HL-60 (cell line): ENCODE results near the gene FMO3.

Experiments used
- DNase-seq, 2 experiments: peaks; one replicate each; pipeline ENCODE4 v3.0.0-alpha.2; 2010 to 2020; ENCODE audit warnings: low read depth in 1 of 2, low spot score in 1 of 2
- H3K27ac ChIP-seq: fragments of 250-450 bp; sonication (Bioruptor Pico); replicated peaks from 2 replicates; pipeline ENCODE4 v1.5.1; 2020; ENCODE audit warnings: mild to moderate bottlenecking, moderate library complexity
- H3K27me3 ChIP-seq: fragments of 250-450 bp; sonication (Bioruptor Pico); 2 replicates; pipeline ENCODE4 v1.5.1; 2021; ENCODE audit warnings: mild to moderate bottlenecking, moderate library complexity; ENCODE audit not compliant: insufficient read depth, poor library complexity, severe bottlenecking
- H3K4me3 ChIP-seq: replicated peaks from 2 replicates; pipeline ENCODE4 v1.5.1; 2011; ENCODE audit warnings: mild to moderate bottlenecking, control low read depth, low read length; ENCODE audit not compliant: insufficient read depth
- CTCF ChIP-seq: IDR thresholded peaks from one replicate; pipeline ENCODE4 v1.5.1; 2011; ENCODE audit warnings: low read length, control low read depth, inconsistent platforms; ENCODE audit not compliant: insufficient read depth
- GABPA ChIP-seq: IDR thresholded peaks from 2 replicates; pipeline ENCODE4 v1.6.1; 2012; ENCODE audit warnings: low read depth
- POLR2AphosphoS5 ChIP-seq: IDR thresholded peaks from 2 replicates; pipeline ENCODE4 v1.6.1; 2012; ENCODE audit warnings: low read depth
- REST ChIP-seq: IDR thresholded peaks from 2 replicates; pipeline ENCODE4 v1.6.1; 2012; ENCODE audit warnings: low read depth; ENCODE audit not compliant: insufficient replicate concordance
- SPI1 ChIP-seq: IDR thresholded peaks from 2 replicates; pipeline ENCODE4 v1.6.1; 2012; ENCODE audit warnings: low read depth, mild to moderate bottlenecking, borderline replicate concordance

Gene FMO3

GRCh38 chr1:171087896-171088295, 2.8 kb upstream of the FMO3 start:
- Histone ChIP-seq H3K27me3 (no peaks in the 10 kb centered on the region), H3K4me3 (no peak overlapping the region), H3K27ac (no peak overlapping the region)
- no peak for DNase-seq
- TF ChIP-seq SPI1 (no peak), GABPA (no peak), REST (no peak)

- Histone ChIP-seq H3K27me3 (no peaks in the 10 kb centered on the region), H3K4me3 (no peak overlapping the region), H3K27ac (no peak overlapping the region)
- no peak for DNase-seq
- TF ChIP-seq GABPA: no peak
- TF ChIP-seq CTCF: no peak
Measured at GRCh38 chr1:171103862-171104261, 13.2 kb downstream of the FMO3 start.

- no peak for DNase-seq
- H3K27ac ChIP-seq: no peak overlapping the region
- TF ChIP-seq REST: no peak
- TF ChIP-seq GABPA: no peak
- TF ChIP-seq SPI1: no peak
- no peak for TF ChIP-seq CTCF
- no peak for TF ChIP-seq POLR2AphosphoS5
- H3K27me3 ChIP-seq: no peaks in the 10 kb centered on the region
- H3K4me3 ChIP-seq: no peak overlapping the region
Measured at GRCh38 chr1:171107262-171107940, 16.7 kb downstream of the FMO3 start.

GRCh38 chr1:171107969-171108368, 17.3 kb downstream of the FMO3 start:
- no peak overlapping the region for H3K27ac ChIP-seq
- TF ChIP-seq CTCF (no peak), REST (no peak), POLR2AphosphoS5 (no peak), SPI1 (no peak), GABPA (no peak)
- H3K27me3 ChIP-seq: no peaks in the 10 kb centered on the region
- DNase-seq: no peak
- no peak overlapping the region for H3K4me3 ChIP-seq
